GM20000 (cell line): ENCODE data around the gene PPP6C.
"Not testable (repeated sequence)": the region's sequence is repeated elsewhere in the genome, so short reads cannot be mapped to it uniquely, and the experiment has no call there.

Experiments used
- DNase-seq: peaks from one replicate; pipeline ENCODE4 v3.0.0; 2012; ENCODE audit warnings: low spot score
- CTCF ChIP-seq: IDR thresholded peaks from 2 replicates; pipeline ENCODE4 v1.5.1; 2012; ENCODE audit warnings: mild to moderate bottlenecking, control low read depth; ENCODE audit errors: extremely low read depth, missing control alignments

Gene PPP6C

GRCh38 chr9:125227761-125228160 lies 38.2 kb upstream of the PPP6C start:
- no peak for DNase-seq
- TF ChIP-seq CTCF, result no peak

GRCh38 chr9:125224858-125225257 lies 35.3 kb upstream of the PPP6C start:
- DNase-seq, result not testable (repeated sequence)

GRCh38 chr9:125218621-125219020 lies 29.0 kb upstream of the PPP6C start:
- TF ChIP-seq CTCF, result no peak
- DNase-seq, result no peak

- no peak for DNase-seq
- TF ChIP-seq CTCF, result no peak
Measured at GRCh38 chr9:125214186-125214585, 24.6 kb upstream of the PPP6C start.

GRCh38 chr9:125204477-125204876 lies 14.9 kb upstream of the PPP6C start:
- DNase-seq, result no peak
- TF ChIP-seq CTCF, result no peak

- DNase-seq, result no peak
Measured at GRCh38 chr9:125202846-125203618, 13.4 kb upstream of the PPP6C start.

GRCh38 chr9:125200216-125201047 lies 10.8 kb upstream of the PPP6C start, which contains the start of gene RABEPK:
TSS of gene RABEPK (plus strand) at chr9:125200542. CDS start at chr9:125203014, 2,472 bp downstream.
- no peak for TF ChIP-seq CTCF
- DNase-seq, result peak; percentile 93

More at GRCh38 chr9:125202846-125203618, 13.4 kb upstream of the PPP6C start:
- TF ChIP-seq CTCF, result no peak

GRCh38 chr9:125195591-125195990 lies 6.0 kb upstream of the PPP6C start:
- DNase-seq, result not testable (repeated sequence)

GRCh38 chr9:125194466-125194865 lies 4.9 kb upstream of the PPP6C start:
- DNase-seq, result not testable (repeated sequence)
